Vein endothelial cell (primary cell): Measurements from ENCODE around the gene OMG. TPM values are rescaled to one million over a fixed set of nuclear protein-coding genes. Genes with fewer than 3 reads are reported as not detected.

ENCODE experiments used
- total RNA-seq: library from RNA; depleted of rRNA; stranded (reverse); fragments of >200 nt; gene quantifications from 2 replicates; pipeline ENCODE4 v1.2.3, GENCODE V29; 2012

The OMG gene, protein sequence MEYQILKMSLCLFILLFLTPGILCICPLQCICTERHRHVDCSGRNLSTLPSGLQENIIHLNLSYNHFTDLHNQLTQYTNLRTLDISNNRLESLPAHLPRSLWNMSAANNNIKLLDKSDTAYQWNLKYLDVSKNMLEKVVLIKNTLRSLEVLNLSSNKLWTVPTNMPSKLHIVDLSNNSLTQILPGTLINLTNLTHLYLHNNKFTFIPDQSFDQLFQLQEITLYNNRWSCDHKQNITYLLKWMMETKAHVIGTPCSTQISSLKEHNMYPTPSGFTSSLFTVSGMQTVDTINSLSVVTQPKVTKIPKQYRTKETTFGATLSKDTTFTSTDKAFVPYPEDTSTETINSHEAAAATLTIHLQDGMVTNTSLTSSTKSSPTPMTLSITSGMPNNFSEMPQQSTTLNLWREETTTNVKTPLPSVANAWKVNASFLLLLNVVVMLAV
- total RNA-seq = not detected in 2 replicates

DNA sequence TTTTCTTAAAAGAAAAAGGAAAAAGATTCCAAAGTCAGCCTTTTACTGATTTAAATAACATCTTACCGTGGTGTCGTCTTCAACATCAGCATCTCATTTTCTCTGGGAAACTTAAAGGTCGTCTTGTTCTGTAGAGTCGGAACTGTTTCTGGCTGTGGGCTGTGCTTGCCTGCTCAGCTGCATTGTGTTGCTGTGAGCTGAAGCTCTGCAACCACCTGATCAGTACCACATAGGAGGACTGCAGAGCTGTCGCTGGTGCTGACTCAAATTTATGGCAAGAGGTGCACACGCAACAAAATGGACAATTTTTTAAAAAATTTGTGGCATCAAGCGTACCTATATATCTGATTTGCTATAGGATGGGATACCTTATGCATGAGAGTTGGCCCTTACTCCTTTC is at the start of gene OMG:
Gene OMG (minus strand): TSS at position 150 of the 400 bp plus-strand sequence. CDS start 908 bp downstream, outside the sequence.

DNA sequence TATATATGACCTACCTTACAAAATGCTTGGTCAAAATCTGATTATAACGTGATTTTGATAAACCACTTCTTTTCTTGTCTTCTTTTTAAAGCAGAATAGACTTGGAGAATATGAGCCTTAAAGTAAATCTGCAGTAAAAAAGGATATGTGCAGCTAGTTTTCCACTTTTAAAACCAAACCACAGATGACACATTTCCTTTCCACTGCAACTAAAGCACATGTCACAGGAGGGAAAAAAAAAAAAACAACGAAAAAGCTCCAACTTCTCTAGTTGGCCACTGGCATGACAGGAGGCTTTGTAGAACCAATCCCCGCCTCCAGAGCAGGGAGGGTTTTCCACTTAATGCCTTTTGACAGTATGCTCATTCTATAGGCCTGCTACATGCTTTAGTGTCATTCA is 24.4 kb upstream of the OMG start, which contains the start of gene EVI2A:
Gene EVI2A (minus strand): TSS at position 142 of the 400 bp plus-strand sequence. CDS start 2,609 bp downstream, outside the sequence.

DNA sequence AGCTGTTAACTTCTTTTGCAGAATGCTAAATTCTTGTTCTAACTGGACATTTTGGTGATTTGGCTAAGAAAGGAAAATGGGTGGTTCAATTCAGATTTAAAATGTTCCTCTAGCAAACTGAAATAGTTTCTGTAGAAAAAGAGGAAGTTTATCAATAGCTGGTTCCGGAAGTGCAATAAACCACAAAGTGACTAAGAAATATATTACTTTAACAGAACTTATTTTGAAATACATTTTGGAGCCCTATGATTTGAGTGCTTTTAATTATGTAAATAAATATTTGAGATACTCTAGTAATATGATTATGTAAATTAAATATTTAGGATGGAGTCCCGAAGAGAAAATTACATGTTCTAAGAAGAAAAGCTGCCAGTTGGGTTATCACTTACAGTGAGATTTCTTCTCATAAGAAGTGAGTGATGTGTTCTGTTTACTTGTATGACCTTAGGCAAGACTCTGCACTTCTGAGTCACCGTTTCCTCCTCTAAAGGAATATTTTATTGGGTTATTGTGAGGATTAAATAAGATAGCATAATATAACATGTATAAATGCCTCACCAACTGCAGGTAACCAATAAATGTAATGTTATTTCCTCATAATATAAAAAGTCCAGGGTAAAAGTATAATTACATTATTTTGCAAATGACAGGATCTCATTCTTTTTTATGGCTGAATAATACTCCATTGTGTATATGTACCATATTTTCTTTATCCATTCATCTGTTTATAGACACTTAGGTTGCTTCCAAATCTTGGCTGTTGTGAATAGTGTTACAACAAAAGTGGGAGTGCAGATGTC is 17.1 kb upstream of the OMG start, which contains the start of gene EVI2B:
Gene EVI2B (minus strand): TSS at position 73 of the 800 bp plus-strand sequence. CDS start 8,445 bp downstream, outside the sequence.

Other genes with a start within 250 kb of the OMG start
- 36.9 and 44.1 TPM in 2 replicates for gene NF1, start 202.3 kb downstream of the OMG start, total RNA-seq
- gene EVI2B, start 16.8 kb upstream of the OMG start, total RNA-seq = 0.98 and 1.2 TPM in 2 replicates
- gene EVI2A, start 24.4 kb upstream of the OMG start, total RNA-seq = 0.19 and 0.33 TPM in 2 replicates
- gene RAB11FIP4, start 94.4 kb upstream of the OMG start, total RNA-seq = not detected in 2 replicates